Endothelial cell of umbilical vein (primary cell): Measurements from ENCODE around the gene PNMA6F. TPM values are rescaled to one million over a fixed set of nuclear protein-coding genes. Genes with fewer than 3 reads are reported as not detected.

Experiments
- BruUV-seq: library from RNA; stranded (reverse); fragments of 400-500 nt; replicated peaks from 2 replicates; lab custom pipeline; 2021; lab: Mats Ljungman, UMichigan
- CTCF ChIA-PET: fragments of 300-600, 350-600 bp; sonication (Branson Sonifier 250); formaldehyde crosslinking; loops from one replicate; lab custom pipeline; 2021; ENCODE audit warnings: antibody characterized with exemption, inconsistent platforms; lab: Charles Lee
- POLR2A ChIA-PET: fragments of 300-600, 350-600 bp; sonication (Branson Sonifier 250); formaldehyde crosslinking; loops from one replicate; lab custom pipeline; 2021; ENCODE audit warnings: antibody characterized with exemption, inconsistent platforms; lab: Charles Lee
- DNase-seq: peaks from one replicate; pipeline ENCODE4 v3.0.0-alpha.2; 2011; ENCODE audit warnings: low read depth, low spot score
- FAIRE-seq: peaks from 2 replicates; lab custom pipeline; 2011; peaks lifted over from hg19 to GRCh38; lab: Jason Lieb, UNC
- H2AFZ ChIP-seq: 2 replicates; pipeline ENCODE4 v1.6.0; 2012; ENCODE audit warnings: low read depth, low read length, control low read depth, inconsistent platforms
- H3K27ac ChIP-seq: 2 replicates; pipeline ENCODE4 v1.5.1; 2011; ENCODE audit warnings: low read depth, mild to moderate bottlenecking, control low read depth, low read length, moderate library complexity; ENCODE audit not compliant: insufficient read depth
- H3K27me3 ChIP-seq, 2 experiments: 2 replicates each; pipeline versions ENCODE4 v1.6.0 to v1.6.1; 2011; ENCODE audit warnings: low read length in 2 of 2, mixed read lengths in 1 of 2; ENCODE audit not compliant: control insufficient read depth in 2 of 2, insufficient read depth in 2 of 2
- H3K36me3 ChIP-seq, 2 experiments: 2 replicates in 1 of 2; 3 replicates in 1 of 2; pipeline ENCODE4 v1.5.1; 2011; ENCODE audit warnings: low read length in 2 of 2, mild to moderate bottlenecking in 1 of 2, moderate library complexity in 1 of 2; ENCODE audit not compliant: control insufficient read depth in 2 of 2, insufficient read depth in 2 of 2; ENCODE audit errors: extremely low read depth in 1 of 2
- H3K4me1 ChIP-seq: 3 replicates; pipeline ENCODE4 v1.5.1; 2011; ENCODE audit warnings: mild to moderate bottlenecking, low read length; ENCODE audit not compliant: control insufficient read depth, insufficient read depth; ENCODE audit errors: extremely low read depth
- H3K4me2 ChIP-seq: 2 replicates; pipeline ENCODE4 v1.6.1; 2011; ENCODE audit warnings: low read length, control low read depth, mixed read lengths; ENCODE audit not compliant: insufficient read depth
- H3K4me3 ChIP-seq, 3 experiments: fragments of 200-600 bp in 1 of 3; sonication (generic), shearing (Covaris generic) in 1 of 3; replicated peaks in 1 of 3; 2 replicates each; pipeline ENCODE4 v1.5.1; 2011 to 2016; ENCODE audit warnings: control low read depth in 3 of 3, low read length in 3 of 3, mild to moderate bottlenecking in 2 of 3, inconsistent platforms in 1 of 3, low read depth in 1 of 3, moderate library complexity in 1 of 3; ENCODE audit not compliant: insufficient read depth in 1 of 3
- H3K79me2 ChIP-seq: 2 replicates; pipeline ENCODE4 v1.6.0; 2012; ENCODE audit warnings: low read length, inconsistent platforms; ENCODE audit not compliant: control insufficient read depth, insufficient read depth
- H3K9ac ChIP-seq: replicated peaks from 2 replicates; pipeline ENCODE3; 2011; ENCODE audit warnings: low read length, control low read depth; ENCODE audit not compliant: insufficient read depth; ENCODE audit errors: extremely low read depth
- H3K9me1 ChIP-seq: replicated peaks from 3 replicates; pipeline ENCODE4 v1.6.0; 2011; ENCODE audit warnings: mild to moderate bottlenecking, low read length; ENCODE audit not compliant: control insufficient read depth, insufficient read depth; ENCODE audit errors: extremely low read depth
- H3K9me3 ChIP-seq: replicated peaks from 2 replicates; pipeline ENCODE4 v1.5.1; 2012; ENCODE audit warnings: low read length, inconsistent platforms; ENCODE audit not compliant: control insufficient read depth, insufficient read depth
- H4K20me1 ChIP-seq: replicated peaks from 2 replicates; pipeline ENCODE3; 2011; ENCODE audit warnings: mild to moderate bottlenecking, low read length; ENCODE audit not compliant: control insufficient read depth, insufficient read depth; ENCODE audit errors: extremely low read depth
- CTCF ChIP-seq, 2 donors: IDR thresholded peaks; 1 replicate in 1 of 2; 2 replicates in 1 of 2; pipeline ENCODE4 v1.5.1; 2011; ENCODE audit warnings: low read length in 2 of 2, mild to moderate bottlenecking in 2 of 2, moderate library complexity in 2 of 2, control low read depth in 1 of 2, inconsistent platforms in 1 of 2, low read depth in 1 of 2; ENCODE audit not compliant: insufficient read depth in 1 of 2; ENCODE audit errors: extremely low read depth in 1 of 2
- EZH2 ChIP-seq: IDR thresholded peaks from 2 replicates; pipeline ENCODE4 v1.6.1; 2012; ENCODE audit warnings: borderline replicate concordance, low read depth, mild to moderate bottlenecking, moderate library complexity, low read length, inconsistent platforms; ENCODE audit not compliant: severe bottlenecking
- FOS ChIP-seq: IDR thresholded peaks from 2 replicates; pipeline ENCODE4 v1.6.1; 2011; ENCODE audit warnings: mild to moderate bottlenecking, low read length, moderate library complexity, borderline replicate concordance; ENCODE audit not compliant: insufficient read depth
- GATA2 ChIP-seq: IDR thresholded peaks from 2 replicates; pipeline ENCODE4 v1.7.0; 2011; ENCODE audit warnings: low read depth, mild to moderate bottlenecking, moderate library complexity, mixed read lengths, low read length; ENCODE audit not compliant: insufficient read length, insufficient read depth
- JUN ChIP-seq: IDR thresholded peaks from 2 replicates; pipeline ENCODE4 v1.6.1; 2011; ENCODE audit warnings: borderline replicate concordance, low read depth; ENCODE audit not compliant: insufficient read length, insufficient read depth
- MYC ChIP-seq: IDR thresholded peaks from one replicate; pipeline ENCODE4 v1.6.1; 2011; ENCODE audit warnings: mild to moderate bottlenecking, low read depth, low read length
- POLR2A ChIP-seq: IDR thresholded peaks from 2 replicates; pipeline ENCODE4 v1.6.1; 2012; ENCODE audit warnings: low read depth, mild to moderate bottlenecking, control low read depth, low read length
- POLR2AphosphoS5 ChIP-seq: IDR thresholded peaks from 2 replicates; pipeline ENCODE4 v1.6.1; 2012; ENCODE audit warnings: low read depth, mild to moderate bottlenecking, control low read depth, low read length, moderate library complexity; ENCODE audit not compliant: insufficient read depth
- dilution Hi-C: fragments of 300-500 bp; cut with MboI; formaldehyde crosslinking; loops from one replicate; pipeline ENCODE4 v1.15.0; 2019; ENCODE audit warnings: low sequenced_read_pairs; ENCODE audit not compliant: extremely low pct_ligation_motif_present
- intact Hi-C: fragments of 100-400 bp; cut with micrococcal nuclease; formaldehyde crosslinking; loops from one replicate; pipeline ENCODE4 v1.10.0; 2022
- polyA plus RNA-seq, 4 experiments: library from polyadenylated mRNA; depleted of rRNA in 3 of 4; stranded (reverse) in 3 of 4; unstranded in 1 of 4; fragments of >200 nt; gene quantifications; 2 replicates each; pipeline versions ENCODE4 v1.2.1 to v1.2.3, GENCODE V29; 2011 to 2012; ENCODE audit warnings: missing spikeins in 1 of 4
- total RNA-seq: library from RNA; stranded (reverse); gene quantifications from 2 replicates; pipeline ENCODE4 v1.2.3, GENCODE V29; 2021
- TF ChIP-seq, protein P1 (sequence below): IDR thresholded peaks from 2 replicates; pipeline ENCODE4 v1.6.1; 2011; ENCODE audit not compliant: insufficient read depth, insufficient read length

The PNMA6F gene
- total and polyA plus RNA-seq, 2 donors (not counting 3 experiments of a cell fraction or from before 2014, with no cell fraction given): not detected

- dilution Hi-C loops (no loop called here), intact Hi-C loops (no loop called here)
- no TSS peak for BruUV-seq
- ChIA-PET POLR2A (no interaction called here), CTCF (no interaction called here)
- Histone ChIP-seq H3K9me3 (no peaks in the 10 kb centered on the region), H2AFZ (no peak overlapping the region), H3K36me3 (no peaks in the 10 kb centered on the region), H3K4me3 (no peak overlapping the region), H4K20me1 (no peaks in the 10 kb centered on the region), H3K9ac (no peak overlapping the region), H3K4me1 (no peaks in the 10 kb centered on the region), H3K79me2 (peaks cover 12% of the 10 kb centered on the region), H3K9me1 (no peaks in the 10 kb centered on the region), H3K27me3 (no peaks in the 10 kb centered on the region), H3K4me2 (no peak overlapping the region), H3K27ac (no peak overlapping the region)
- TF ChIP-seq POLR2A: no peak
- TF ChIP-seq JUN: no peak
- no peak for TF ChIP-seq POLR2AphosphoS5
- no peak for TF ChIP-seq GATA2
- no peak for TF ChIP-seq EZH2
- TF ChIP-seq, protein P1, sequence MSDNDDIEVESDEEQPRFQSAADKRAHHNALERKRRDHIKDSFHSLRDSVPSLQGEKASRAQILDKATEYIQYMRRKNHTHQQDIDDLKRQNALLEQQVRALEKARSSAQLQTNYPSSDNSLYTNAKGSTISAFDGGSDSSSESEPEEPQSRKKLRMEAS: no peak
- no peak for TF ChIP-seq CTCF (IDR thresholded peaks at IDR 0.05; ENCODE audit: extremely low read depth in 1 of 2, insufficient read depth in 1 of 2, low read depth in 1 of 2, low read length in 2 of 2)
- TF ChIP-seq FOS: no peak
- TF ChIP-seq MYC: no peak
- FAIRE-seq: no peak
- no peak for DNase-seq
Measured at GRCh38 chrX:153336988-153337387, 15.4 kb upstream of the PNMA6F start.
